SK-N-MC (cell line): Measurements from ENCODE around the gene ADAP1.

ENCODE experiments used
- EZH2 ChIP-seq: fragments of 200-600 bp; sonication (generic); IDR thresholded peaks from one replicate; pipeline ENCODE4 v1.6.1; 2017; ENCODE audit warnings: antibody characterized with exemption
- POLR2AphosphoS5 ChIP-seq: IDR thresholded peaks from 2 replicates; pipeline ENCODE4 v1.6.1; 2012; ENCODE audit warnings: mild to moderate bottlenecking, low read depth, low read length, borderline replicate concordance

- TF ChIP-seq POLR2AphosphoS5: no peak
- no peak for TF ChIP-seq EZH2
Measured at GRCh38 chr7:906776-907157, 47.7 kb downstream of the ADAP1 start.
